ENCODE results near the gene HIPK2. TPM values are rescaled to one million over a fixed set of nuclear protein-coding genes. Genes with fewer than 3 reads are reported as not detected.

Gene HIPK2
- polyA plus RNA-seq, 1 donor (not counting 4 experiments of a cell fraction or from before 2014, with no cell fraction given) = 5.8 TPM

- no peak overlapping the region for H3K9ac ChIP-seq (ENCODE audit: control insufficient read depth, extremely low read depth, insufficient read depth, low read length)
- TF ChIP-seq EZH2 (IDR thresholded peaks at IDR 0.05; ENCODE audit: low read length) (no peak), CTCF (optimal IDR thresholded peaks at IDR 0.05 in 1 of 3, IDR thresholded peaks at IDR 0.05 in 1 of 3, conservative IDR thresholded peaks at IDR 0.05 in 1 of 3; ENCODE audit: extremely low read depth in 1 of 3, insufficient read depth in 2 of 3, low read length in 3 of 3) (no peak)
- dilution Hi-C loops (cut with MboI; ENCODE audit: extremely low pct_ligation_motif_present, low sequenced_read_pairs) = no loop called here
- H3K79me2 ChIP-seq (ENCODE audit: control insufficient read depth, insufficient read depth, low read length) = no peaks in the 10 kb centered on the region
- FAIRE-seq (no peak), DNase-seq (ENCODE audit: low read depth, low spot score) (no peak)
- no peak overlapping the region for H3K4me2 ChIP-seq (ENCODE audit: control insufficient read depth, extremely low read depth, insufficient read depth, low read depth, low read length)
- no peak overlapping the region for H3K4me3 ChIP-seq (ENCODE audit: control insufficient read depth in 2 of 3, extremely low read depth in 1 of 3, insufficient read depth in 2 of 3, low read depth in 1 of 3, low read length in 3 of 3)
- H3K4me1 ChIP-seq (ENCODE audit: control insufficient read depth, extremely low read depth, insufficient read depth, low read length) = no peaks in the 10 kb centered on the region
- no peaks in the 10 kb centered on the region for H3K27me3 ChIP-seq (ENCODE audit: control insufficient read depth, extremely low read depth, insufficient read depth, low read length)
- H4K20me1 ChIP-seq (ENCODE audit: control insufficient read depth, extremely low read depth, insufficient read depth, low read length) = no peaks in the 10 kb centered on the region
- H3K9me1 ChIP-seq (ENCODE audit: control insufficient read depth, extremely low read depth, insufficient read depth, low read length) = no peaks in the 10 kb centered on the region
- H3K27ac ChIP-seq (ENCODE audit: control insufficient read depth, insufficient read depth, low read length) = no peak overlapping the region
- H3K36me3 ChIP-seq (ENCODE audit: control insufficient read depth in 2 of 2, extremely low read depth in 1 of 2, insufficient read depth in 2 of 2, low read length in 2 of 2) = peaks cover 12 to 24% of the 10 kb centered on the region in 2 experiments
- H3K9me3 ChIP-seq (ENCODE audit: control insufficient read depth, low read depth, low read length) = no peaks in the 10 kb centered on the region
- H2AFZ ChIP-seq (ENCODE audit: control insufficient read depth, low read length) = no peak overlapping the region
Observed at GRCh38 chr7:139592801-139593461, 184.9 kb downstream of the HIPK2 start.

- no peak for TF ChIP-seq EZH2 (IDR thresholded peaks at IDR 0.05; ENCODE audit: low read length)
- TF ChIP-seq CTCF (optimal IDR thresholded peaks at IDR 0.05 in 1 of 3, IDR thresholded peaks at IDR 0.05 in 1 of 3, conservative IDR thresholded peaks at IDR 0.05 in 1 of 3; ENCODE audit: extremely low read depth in 1 of 3, insufficient read depth in 2 of 3, low read length in 3 of 3) = no peak
- DNase-seq (ENCODE audit: low read depth, low spot score) (no peak), FAIRE-seq (no peak)
Observed at GRCh38 chr7:139591550-139592195, 186.1 kb downstream of the HIPK2 start.

More at GRCh38 chr7:139591550-139592195, 186.1 kb downstream of the HIPK2 start:
- no peaks in the 10 kb centered on the region for H3K4me1 ChIP-seq (ENCODE audit: control insufficient read depth, extremely low read depth, insufficient read depth, low read length)
- H3K4me3 ChIP-seq (ENCODE audit: control insufficient read depth in 2 of 3, extremely low read depth in 1 of 3, insufficient read depth in 2 of 3, low read depth in 1 of 3, low read length in 3 of 3) = no peak overlapping the region
- H4K20me1 ChIP-seq (ENCODE audit: control insufficient read depth, extremely low read depth, insufficient read depth, low read length) = no peaks in the 10 kb centered on the region
- H3K9ac ChIP-seq (ENCODE audit: control insufficient read depth, extremely low read depth, insufficient read depth, low read length) = no peak overlapping the region
- H3K36me3 ChIP-seq (ENCODE audit: control insufficient read depth in 2 of 2, extremely low read depth in 1 of 2, insufficient read depth in 2 of 2, low read length in 2 of 2) = peaks cover 15 to 21% of the 10 kb centered on the region in 2 experiments
- no peak overlapping the region for H3K27ac ChIP-seq (ENCODE audit: control insufficient read depth, insufficient read depth, low read length)
- dilution Hi-C loops (cut with MboI; ENCODE audit: extremely low pct_ligation_motif_present, low sequenced_read_pairs) = no loop called here
- no peak overlapping the region for H3K4me2 ChIP-seq (ENCODE audit: control insufficient read depth, extremely low read depth, insufficient read depth, low read depth, low read length)
- no peaks in the 10 kb centered on the region for H3K9me3 ChIP-seq (ENCODE audit: control insufficient read depth, low read depth, low read length)
- H3K27me3 ChIP-seq (ENCODE audit: control insufficient read depth, extremely low read depth, insufficient read depth, low read length) = no peaks in the 10 kb centered on the region
- H3K79me2 ChIP-seq (ENCODE audit: control insufficient read depth, insufficient read depth, low read length) = no peaks in the 10 kb centered on the region
- H2AFZ ChIP-seq (ENCODE audit: control insufficient read depth, low read length) = no peak overlapping the region
- no peaks in the 10 kb centered on the region for H3K9me1 ChIP-seq (ENCODE audit: control insufficient read depth, extremely low read depth, insufficient read depth, low read length)
